ENCODE results near the gene PPTC7.
A peak's percentile ranks its signal among the peaks of the same experiment; 100 is the strongest.

DNA sequence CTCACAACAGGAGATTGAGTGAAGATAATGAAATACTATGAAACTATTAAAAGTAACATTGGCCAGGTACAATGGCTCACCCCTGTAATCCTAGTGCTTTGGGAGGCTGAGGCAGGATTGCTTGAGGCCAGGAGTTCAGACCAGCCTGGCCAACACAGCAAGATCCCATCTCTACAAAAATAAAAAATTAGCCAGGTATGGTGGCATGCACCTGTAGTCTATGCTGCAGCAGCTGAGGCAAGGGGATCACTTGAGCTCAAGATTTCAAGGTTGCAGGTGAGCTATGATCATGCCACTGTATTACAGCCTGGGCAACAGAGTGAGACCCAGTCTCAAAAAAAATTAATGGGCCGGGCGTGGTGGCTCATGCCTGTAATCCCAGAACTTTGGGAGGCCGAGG, 66.1 kb downstream of the PPTC7 start:
- TF ChIP-seq FOSL1 (IDR thresholded peaks at IDR 0.05; ENCODE audit: insufficient read depth, low read depth, low read length) = no peak
- TF ChIP-seq CBX5 (IDR thresholded peaks at IDR 0.05; ENCODE audit: low read depth, low read length) = no peak
- TF ChIP-seq POLR2AphosphoS5 (IDR thresholded peaks at IDR 0.05; ENCODE audit: low read depth, low read length) = no peak
- TF ChIP-seq KDM5A (IDR thresholded peaks at IDR 0.05; ENCODE audit: low read length) = no peak
- TF ChIP-seq SP1 (IDR thresholded peaks at IDR 0.05; ENCODE audit: low read depth, low read length) = no peak
- TF ChIP-seq, protein P1, sequence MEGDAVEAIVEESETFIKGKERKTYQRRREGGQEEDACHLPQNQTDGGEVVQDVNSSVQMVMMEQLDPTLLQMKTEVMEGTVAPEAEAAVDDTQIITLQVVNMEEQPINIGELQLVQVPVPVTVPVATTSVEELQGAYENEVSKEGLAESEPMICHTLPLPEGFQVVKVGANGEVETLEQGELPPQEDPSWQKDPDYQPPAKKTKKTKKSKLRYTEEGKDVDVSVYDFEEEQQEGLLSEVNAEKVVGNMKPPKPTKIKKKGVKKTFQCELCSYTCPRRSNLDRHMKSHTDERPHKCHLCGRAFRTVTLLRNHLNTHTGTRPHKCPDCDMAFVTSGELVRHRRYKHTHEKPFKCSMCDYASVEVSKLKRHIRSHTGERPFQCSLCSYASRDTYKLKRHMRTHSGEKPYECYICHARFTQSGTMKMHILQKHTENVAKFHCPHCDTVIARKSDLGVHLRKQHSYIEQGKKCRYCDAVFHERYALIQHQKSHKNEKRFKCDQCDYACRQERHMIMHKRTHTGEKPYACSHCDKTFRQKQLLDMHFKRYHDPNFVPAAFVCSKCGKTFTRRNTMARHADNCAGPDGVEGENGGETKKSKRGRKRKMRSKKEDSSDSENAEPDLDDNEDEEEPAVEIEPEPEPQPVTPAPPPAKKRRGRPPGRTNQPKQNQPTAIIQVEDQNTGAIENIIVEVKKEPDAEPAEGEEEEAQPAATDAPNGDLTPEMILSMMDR (IDR thresholded peaks at IDR 0.05; ENCODE audit: control extremely low read depth in 1 of 3, insufficient read depth in 1 of 3, low read depth in 1 of 3, low read length in 3 of 3) = no peak
- no peak for TF ChIP-seq POLR2A (IDR thresholded peaks at IDR 0.05; ENCODE audit: control extremely low read depth in 1 of 2, low read depth in 2 of 2, low read length in 2 of 2)
- no peak for TF ChIP-seq RNF2 (IDR thresholded peaks at IDR 0.05; ENCODE audit: borderline replicate concordance, low read depth, low read length, missing control alignments, poor library complexity, severe bottlenecking)
- TF ChIP-seq CREB1 (IDR thresholded peaks at IDR 0.05) = no peak
- no peak for TF ChIP-seq ASH2L (IDR thresholded peaks at IDR 0.05; ENCODE audit: low read length)
- TF ChIP-seq KDM1A (IDR thresholded peaks at IDR 0.05; ENCODE audit: borderline replicate concordance, low read length) = peak; percentile 32; the same call in 1 of the 2 replicates
- TF ChIP-seq HDAC6 (IDR thresholded peaks at IDR 0.05; ENCODE audit: low read depth, low read length) = no peak
